HG03139 (cell line): Measurements from ENCODE around the gene DEPP1.

Experiments used
- ATAC-seq: cut with Tn5 transposase; IDR thresholded peaks from one replicate; pipeline ENCODE4 v1.9.1; 2021; ENCODE audit not compliant: unreplicated experiment

The DEPP1 gene

DNA sequence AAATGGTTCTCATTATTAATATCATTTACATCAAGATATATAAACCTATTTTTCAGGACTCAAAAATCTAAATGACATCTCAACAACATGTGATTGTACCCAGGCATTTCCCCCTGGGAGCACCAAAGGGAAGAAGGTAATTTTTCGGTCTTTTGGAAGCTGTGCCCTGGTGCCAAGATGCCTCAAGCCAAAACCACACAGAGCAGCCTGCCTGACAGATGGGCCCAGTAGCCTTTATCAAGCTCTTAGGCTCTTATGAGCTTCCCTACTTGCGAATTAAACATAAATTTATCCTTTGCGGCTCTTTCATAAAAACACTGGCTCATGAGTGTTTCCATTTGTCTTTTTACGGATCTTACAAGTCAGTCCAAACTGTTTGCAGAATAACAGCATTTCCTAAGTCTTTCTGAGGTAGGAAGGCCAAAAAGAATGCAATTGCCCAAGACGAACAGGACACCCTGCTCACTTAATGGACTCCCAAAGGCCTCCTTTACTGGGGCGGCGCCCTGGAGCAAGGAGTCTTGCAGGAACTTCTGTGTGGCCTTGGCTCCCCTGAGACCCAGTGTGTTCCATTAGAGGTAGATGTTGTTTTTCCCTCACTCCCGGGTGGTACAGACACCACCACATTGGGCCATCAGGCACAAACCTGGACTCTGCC is 23.1 kb downstream of the DEPP1 start:
- no peak for ATAC-seq

DNA sequence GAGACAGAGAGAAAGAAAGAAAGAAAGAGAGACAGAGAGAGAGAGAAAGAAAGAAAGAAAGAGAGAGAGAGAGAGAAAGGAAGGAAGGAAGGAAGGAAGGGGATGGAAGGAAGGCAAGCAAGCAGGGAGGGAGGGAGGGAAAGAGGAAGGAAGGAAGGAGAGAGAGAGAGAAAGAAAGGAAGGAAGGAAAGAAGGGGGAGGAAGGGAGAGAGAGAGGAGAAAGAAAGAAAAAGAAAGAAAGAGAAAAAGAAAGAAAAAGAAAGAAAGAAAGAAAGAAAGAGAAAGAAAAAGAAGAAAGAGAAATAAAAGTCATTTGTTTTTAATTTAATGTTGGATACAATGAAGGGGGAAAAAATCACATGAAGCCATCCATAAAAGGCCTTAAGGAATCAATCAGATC is 23.6 kb downstream of the DEPP1 start:
- ATAC-seq, result no peak

- ATAC-seq, result no peak
These were observed 24.6 kb downstream of the DEPP1 start for GRCh38 chr10:44954042-44954441.

DNA sequence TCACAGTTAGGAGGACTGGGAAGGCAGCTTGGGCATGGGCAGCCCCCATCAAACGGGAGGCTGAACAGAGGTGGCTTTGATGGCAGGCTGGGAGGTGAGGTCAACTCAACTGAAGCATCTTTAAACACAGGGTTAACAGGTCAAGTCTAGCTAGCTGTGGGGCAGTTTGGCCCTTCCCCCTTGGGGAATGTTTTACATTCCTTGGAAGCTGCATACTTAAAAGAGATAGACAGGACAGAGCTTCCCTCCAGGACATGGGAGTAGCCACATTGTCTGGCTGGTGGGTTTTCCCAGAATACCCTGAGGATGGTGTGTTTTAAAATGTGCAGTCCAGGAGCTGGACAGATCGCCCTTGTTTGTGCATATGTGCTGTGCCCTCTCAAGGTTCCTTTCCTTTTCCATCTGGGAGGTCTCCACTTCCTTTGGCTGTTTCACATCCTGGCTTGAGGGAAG is 25.8 kb downstream of the DEPP1 start:
- ATAC-seq, result no peak

DNA sequence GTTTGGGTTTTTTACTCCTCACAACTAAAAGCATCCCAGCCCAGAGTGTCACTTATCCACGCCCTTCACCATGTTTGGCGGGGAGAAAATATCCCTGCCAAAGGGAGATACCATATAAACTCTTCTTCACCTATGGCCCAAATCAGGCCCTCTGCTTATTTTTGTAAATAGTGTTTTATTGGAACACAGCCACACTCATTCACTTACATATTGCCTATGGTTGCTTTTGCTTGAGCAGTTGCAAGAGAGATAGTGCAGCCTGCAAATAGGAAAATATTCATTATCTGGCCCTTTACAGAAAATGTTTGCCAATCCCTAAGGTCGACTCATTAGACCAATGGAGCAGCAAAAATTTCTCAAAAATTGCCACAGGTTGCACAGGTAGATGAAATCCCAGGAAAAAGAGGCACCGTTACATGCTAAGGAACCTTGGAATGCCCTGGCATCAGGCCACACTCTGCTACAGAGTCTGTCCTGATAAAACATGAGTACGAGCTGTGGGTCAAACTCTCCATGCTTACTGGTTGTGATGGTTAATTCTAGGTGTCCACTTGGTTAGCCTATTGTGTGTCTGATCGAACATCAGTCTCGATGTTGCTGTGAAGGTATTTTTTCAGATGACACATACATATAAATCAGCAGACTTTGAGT is 26.9 kb downstream of the DEPP1 start:
- no peak for ATAC-seq

DNA sequence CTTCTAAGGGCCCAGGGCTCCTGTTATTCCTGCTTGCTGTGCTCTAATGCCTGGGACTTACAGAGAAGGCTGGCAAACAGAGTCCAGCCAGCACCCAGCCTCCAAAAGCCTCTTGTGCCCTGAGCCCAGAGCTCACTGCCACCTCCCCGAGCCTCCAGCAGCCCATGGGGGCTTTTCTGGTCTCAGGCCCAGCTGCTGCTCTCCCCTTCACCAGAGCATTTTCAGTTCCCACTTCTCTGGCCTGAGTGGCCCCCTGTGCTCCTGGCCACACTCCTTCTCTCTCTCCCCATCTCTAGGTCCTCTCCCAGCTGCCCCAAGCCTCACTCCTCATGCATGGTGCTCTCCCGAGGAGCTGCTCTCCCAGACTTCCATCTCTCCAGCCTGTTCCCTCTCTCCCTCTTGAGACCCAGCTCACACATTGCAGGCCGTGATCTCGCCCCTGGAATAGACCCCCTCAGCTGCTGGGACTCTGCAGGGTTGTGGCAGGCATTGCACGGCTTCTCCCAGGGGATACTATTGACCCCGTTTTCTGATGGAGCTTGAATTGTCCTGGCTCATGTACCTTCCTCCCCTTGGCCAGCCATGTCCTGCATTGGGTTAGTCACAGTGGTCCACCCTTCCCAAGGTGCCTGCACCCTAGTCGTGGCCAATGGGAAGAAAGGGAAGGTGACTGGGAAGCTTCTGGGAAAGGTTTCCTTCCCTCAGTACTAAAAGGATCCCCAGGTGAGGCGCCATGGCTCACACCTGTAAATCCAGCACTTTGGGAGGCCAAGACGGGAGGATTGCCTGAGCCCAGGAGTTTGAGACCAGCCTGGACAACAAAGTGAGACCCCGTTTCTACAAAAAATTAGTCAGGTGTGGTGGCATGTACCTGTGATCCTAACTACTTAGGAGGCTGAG is 28.0 kb downstream of the DEPP1 start:
- no peak for ATAC-seq

DNA sequence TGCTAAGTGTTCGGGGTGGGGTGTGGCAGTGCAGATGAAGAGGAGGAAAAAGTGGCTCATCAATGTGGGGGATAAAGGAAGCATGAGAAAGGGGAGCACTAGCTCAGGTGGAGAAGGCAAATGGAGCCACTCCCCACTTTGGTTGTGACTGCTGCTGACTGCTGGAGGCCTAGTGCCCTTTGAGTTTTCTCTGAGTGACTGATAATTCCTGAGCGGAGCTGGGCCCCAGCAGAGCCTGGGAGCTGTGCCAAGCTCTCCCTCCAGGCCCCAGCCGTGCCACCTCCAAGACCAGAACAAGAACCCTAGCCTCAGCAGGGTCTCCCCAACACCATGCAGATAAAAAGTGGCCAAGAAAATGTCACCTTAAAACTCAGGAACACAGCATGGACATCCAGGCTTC is 28.7 kb downstream of the DEPP1 start:
- ATAC-seq, result no peak

DNA sequence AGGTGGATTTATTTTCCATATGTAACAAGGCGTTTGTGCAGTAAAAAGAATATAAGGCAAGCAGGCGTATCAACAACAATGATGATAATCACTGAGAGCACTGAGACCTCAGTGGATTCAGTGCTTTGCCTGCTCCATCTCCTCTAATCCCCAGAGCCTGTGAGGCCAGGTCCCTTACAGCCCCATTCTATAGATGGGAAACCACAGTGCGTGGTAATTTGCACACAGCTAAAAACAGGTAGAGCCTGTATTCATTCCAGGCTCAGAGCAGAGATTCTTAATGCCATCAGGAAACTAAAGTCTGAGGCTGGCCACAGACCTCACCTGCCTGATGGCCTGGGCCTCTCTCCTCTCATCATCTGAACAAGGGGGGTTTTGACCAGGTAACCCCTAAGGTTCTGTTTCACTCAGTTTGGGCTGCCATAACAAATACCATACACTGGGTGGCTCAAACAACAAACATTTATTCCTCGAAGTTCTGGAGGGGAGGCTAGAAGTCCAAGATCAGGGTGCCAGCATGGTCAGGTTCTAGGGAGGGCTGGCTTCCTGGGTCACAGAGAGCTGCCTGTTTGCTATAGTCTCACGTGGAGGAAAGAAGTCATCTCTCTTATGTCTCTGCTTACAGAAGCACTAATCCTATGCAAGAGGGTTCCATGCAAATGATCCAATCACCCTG is 29.3 kb downstream of the DEPP1 start:
- no peak for ATAC-seq

- no peak for ATAC-seq
These were observed 30.0 kb downstream of the DEPP1 start for GRCh38 chr10:44948642-44949041.

GRCh38 chr10:44947371-44948152 is 31.0 kb downstream of the DEPP1 start:
- no peak for ATAC-seq

- no peak for ATAC-seq
These were observed 32.4 kb downstream of the DEPP1 start for GRCh38 chr10:44946205-44946604.

GRCh38 chr10:44944354-44944753 is 34.3 kb downstream of the DEPP1 start:
- ATAC-seq, result no peak

- no peak for ATAC-seq
These were observed 38.8 kb downstream of the DEPP1 start for GRCh38 chr10:44939691-44940401.

GRCh38 chr10:44938956-44939355 is 39.7 kb downstream of the DEPP1 start:
- ATAC-seq, result no peak

GRCh38 chr10:44937196-44938005 is 41.2 kb downstream of the DEPP1 start:
- ATAC-seq, result no peak

DNA sequence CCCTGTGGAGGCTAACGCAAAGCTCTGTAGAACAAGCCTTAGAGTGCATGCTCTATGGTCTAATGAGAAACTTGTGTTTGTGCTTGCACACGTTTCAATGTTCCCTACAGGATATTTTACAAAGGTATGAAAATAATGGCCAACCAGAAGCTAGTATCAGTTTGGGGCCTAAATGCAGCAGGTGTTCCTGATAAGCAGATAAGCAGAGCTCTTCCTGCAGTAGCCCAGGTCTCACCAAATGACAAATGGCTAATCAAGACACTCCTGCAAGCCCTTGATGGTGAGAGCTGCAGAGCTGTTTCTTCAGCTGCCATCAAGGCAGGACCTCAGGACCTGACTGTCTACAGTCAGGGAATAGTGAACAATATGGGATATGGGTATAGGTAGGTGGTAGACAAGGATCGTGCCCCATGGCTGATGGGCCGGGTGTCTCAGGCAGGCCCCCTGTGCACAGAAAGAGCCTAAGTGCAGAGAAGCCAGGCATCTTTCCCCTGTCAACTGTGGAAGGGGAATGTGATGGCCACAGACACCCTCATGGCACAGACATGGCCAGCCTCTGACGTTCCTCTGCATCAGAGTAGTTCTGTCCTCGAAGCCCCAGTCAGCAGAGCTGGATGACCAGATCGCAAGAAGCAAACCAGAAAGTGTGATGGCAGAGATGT is 42.2 kb downstream of the DEPP1 start:
- no peak for ATAC-seq

DNA sequence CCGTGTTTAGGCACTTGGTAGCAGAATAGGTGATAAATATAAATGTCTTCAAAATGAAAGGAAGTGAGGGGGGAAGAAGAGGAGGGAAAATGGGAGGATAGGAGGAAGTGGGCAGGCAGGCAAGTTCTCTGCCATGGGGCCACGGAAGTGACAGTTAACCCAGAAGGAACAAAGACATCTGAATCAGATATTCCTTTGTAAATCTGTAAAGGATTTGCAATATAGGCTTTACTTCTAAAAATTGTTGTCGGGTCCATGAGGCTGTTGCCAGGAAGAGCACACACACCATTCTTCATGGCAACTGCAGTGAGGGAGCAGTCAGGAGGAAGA is 42.7 kb downstream of the DEPP1 start:
- no peak for ATAC-seq

DNA sequence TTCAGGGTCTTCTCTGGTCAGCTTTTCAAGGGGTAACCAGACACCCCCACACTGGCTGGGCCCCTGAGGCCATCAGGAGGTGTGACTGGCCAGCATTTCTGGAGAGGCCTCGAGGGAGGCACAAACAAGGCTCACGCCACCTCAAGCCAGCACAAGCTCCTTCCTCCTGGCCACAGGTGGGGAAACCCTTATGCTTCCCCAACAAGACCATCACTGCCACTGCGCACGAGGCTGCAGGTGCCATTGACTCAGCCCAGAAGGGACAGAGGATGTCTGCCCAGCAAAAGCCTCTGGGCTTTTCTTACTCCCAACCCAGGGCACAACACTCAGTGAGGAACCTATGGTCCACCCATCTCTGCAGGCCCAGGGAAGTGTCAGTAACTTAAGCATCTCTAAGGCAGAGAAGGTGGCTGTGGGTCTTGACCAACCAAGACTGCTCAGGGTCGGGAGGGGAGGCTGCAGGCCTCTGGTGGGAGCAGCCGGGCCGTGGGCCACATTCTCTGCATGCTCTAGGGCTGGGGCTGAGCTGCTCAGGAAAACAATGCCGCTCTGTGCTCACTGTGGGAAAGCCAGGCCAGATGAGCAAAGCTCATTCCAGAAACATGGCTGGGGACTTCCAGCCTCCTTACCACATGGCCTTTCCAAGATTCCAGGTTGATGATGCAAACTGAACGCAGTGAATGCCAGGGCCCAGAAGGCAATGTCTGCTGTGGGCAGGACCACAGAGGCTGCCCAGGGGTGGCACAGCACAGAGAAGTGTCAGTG is 43.2 kb downstream of the DEPP1 start:
- ATAC-seq, result no peak
